Body of pancreas (tissue), 4 donors: Measurements from ENCODE around the gene NCCRP1. TPM values are rescaled to one million over a fixed set of nuclear protein-coding genes. Genes with fewer than 3 reads are reported as not detected.

Experiments
- ATAC-seq: fragments of 150-250 bp; one replicate; pipeline ENCODE4 v1.9.1; 2016
- DNase-seq, 4 donors: peaks; one replicate each; pipeline ENCODE4 v3.0.0-alpha.2; 2019
- H3K27ac ChIP-seq, 4 donors: fragments of 200-600 bp; sonication (generic); 1 replicate in 3 of 4; 2 replicates in 1 of 4; pipeline versions ENCODE4 v1.5.1 to v1.6.1; 2016 to 2019; ENCODE audit warnings: mild to moderate bottlenecking in 1 of 4, mixed read lengths in 1 of 4, moderate library complexity in 1 of 4
- H3K27me3 ChIP-seq, 2 donors: fragments of 200-600 bp; sonication (generic); one replicate each; pipeline ENCODE4 v1.6.0; 2016; ENCODE audit warnings: mild to moderate bottlenecking in 1 of 2
- H3K36me3 ChIP-seq, 2 donors: fragments of 200-600 bp; sonication (generic); replicated peaks in 1 of 2; 2 replicates each; pipeline ENCODE4 v1.5.1; 2016; ENCODE audit warnings: low read depth in 2 of 2; ENCODE audit not compliant: insufficient read depth in 1 of 2
- H3K4me1 ChIP-seq: fragments of 200-600 bp; sonication (generic); one replicate; pipeline ENCODE4 v1.6.0; 2016
- H3K4me3 ChIP-seq, 2 donors: fragments of 200-600 bp; sonication (generic); 1 replicate in 1 of 2; 2 replicates in 1 of 2; pipeline ENCODE4 v1.5.1; 2016 to 2019
- H3K9me3 ChIP-seq, 3 donors: fragments of 200-600 bp; sonication (generic); 1 replicate in 2 of 3; 2 replicates in 1 of 3; pipeline ENCODE4 v1.5.1; 2016
- CTCF ChIP-seq, 7 experiments: fragments of 450-650 bp in 4 of 7; fragments of 200-600 bp in 3 of 7; sonication (generic) in 3 of 7; IDR thresholded peaks; one replicate each; pipeline ENCODE4 v1.5.1; 2016 to 2019; ENCODE audit warnings: antibody characterized with exemption in 7 of 7
- POLR2A ChIP-seq, 3 donors: fragments of 450-650 bp; IDR thresholded peaks; one replicate each; pipeline ENCODE4 v1.6.1; 2016; ENCODE audit warnings: antibody characterized with exemption in 3 of 3, mild to moderate bottlenecking in 2 of 3
- WGBS, 2 donors: methylation state at CpG; one replicate each; pipeline ENCODE4 v1.1.5; 2017; 5-methylcytosine and 5-hydroxymethylcytosine counted together
- intact Hi-C: fragments of 100-400 bp; cut with DNase I; formaldehyde crosslinking; loops from one replicate; pipeline ENCODE4 v1.15.1; 2023
- total RNA-seq, 2 donors: library from RNA; depleted of rRNA; stranded (reverse); fragments of >200 nt; gene quantifications; one replicate each; pipeline ENCODE4 v1.1.0, GENCODE V29; 2016

The NCCRP1 gene
- total RNA-seq, 2 donors from 2014 or later: 0.66 to 7.8 TPM

- Histone ChIP-seq H3K36me3 (no peaks in the 10 kb centered on the region), H3K27ac (no peak overlapping the region), H3K9me3 (no peaks in the 10 kb centered on the region), H3K27me3 (no peaks in the 10 kb centered on the region), H3K4me1 (peaks cover 7% of the 10 kb centered on the region), H3K4me3 (no peak overlapping the region)
- TF ChIP-seq CTCF (IDR thresholded peaks at IDR 0.05) (peak in 1 of 7 experiments; percentile 16), POLR2A (IDR thresholded peaks at IDR 0.05) (no peak)
- ATAC-seq (no peak), DNase-seq (no peak)
- WGBS, 2 donors: 51 to 53% methylated on average over 4 to 6 of the region's 8 CpGs
- intact Hi-C loops: loop anchor here (5.0 kb wide), 1 partner anchor 65 kb away; no protein-coding TSS in a partner anchor
These were observed 9.2 kb upstream of the NCCRP1 start for GRCh38 chr19:39187552-39187943.

- intact Hi-C loops: loop anchor here (5.0 kb wide), 1 partner anchor 67 kb away; no protein-coding TSS in a partner anchor
- no peak for DNase-seq
- H3K36me3 ChIP-seq: no peaks in the 10 kb centered on the region
- 60 to 62% methylated on average over 6 of the region's 6 CpGs for WGBS, 2 donors
- no peaks in the 10 kb centered on the region for H3K9me3 ChIP-seq
- TF ChIP-seq CTCF (IDR thresholded peaks at IDR 0.05) (no peak), POLR2A (IDR thresholded peaks at IDR 0.05) (no peak)
- no peak overlapping the region for H3K27ac ChIP-seq
- H3K27me3 ChIP-seq: no peaks in the 10 kb centered on the region
- peaks cover 15% of the 10 kb centered on the region for H3K4me1 ChIP-seq
- no peak overlapping the region for H3K4me3 ChIP-seq
- no peak for ATAC-seq
These were observed 7.8 kb upstream of the NCCRP1 start for GRCh38 chr19:39188960-39189359.

GRCh38 chr19:39190768-39191167, 6.0 kb upstream of the NCCRP1 start:
- TF ChIP-seq POLR2A (IDR thresholded peaks at IDR 0.05) (no peak), CTCF (IDR thresholded peaks at IDR 0.05) (no peak)
- intact Hi-C loops: no loop called here
- Histone ChIP-seq H3K36me3 (no peaks in the 10 kb centered on the region), H3K27me3 (no peaks in the 10 kb centered on the region), H3K4me1 (peaks cover 33% of the 10 kb centered on the region), H3K4me3 (no peak overlapping the region), H3K27ac (no peak overlapping the region), H3K9me3 (no peaks in the 10 kb centered on the region)
- ATAC-seq: no peak
- DNase-seq: no peak
- 49 to 51% methylated on average over 11 of the region's 11 CpGs for WGBS, 2 donors

- intact Hi-C loops: no loop called here
- WGBS, 2 donors: 89 to 97% methylated on average over 2 of the region's 2 CpGs
- DNase-seq (no peak), ATAC-seq (no peak)
- H3K4me3 ChIP-seq: no peak overlapping the region
- TF ChIP-seq POLR2A (IDR thresholded peaks at IDR 0.05): no peak
- no peak for TF ChIP-seq CTCF (IDR thresholded peaks at IDR 0.05)
- peak overlapping the region in 1 of 4 donors; percentile 81 for H3K27ac ChIP-seq
- H3K27me3 ChIP-seq: no peaks in the 10 kb centered on the region
- H3K36me3 ChIP-seq: no peaks in the 10 kb centered on the region
- peaks cover 47% of the 10 kb centered on the region for H3K4me1 ChIP-seq
- no peaks in the 10 kb centered on the region for H3K9me3 ChIP-seq
These were observed 3.9 kb upstream of the NCCRP1 start for GRCh38 chr19:39192846-39193245.

GRCh38 chr19:39193803-39194202, 3.0 kb upstream of the NCCRP1 start:
- Histone ChIP-seq H3K4me1 (peaks cover 56% of the 10 kb centered on the region), H3K9me3 (no peaks in the 10 kb centered on the region), H3K4me3 (no peak overlapping the region), H3K36me3 (no peaks in the 10 kb centered on the region), H3K27me3 (no peaks in the 10 kb centered on the region), H3K27ac (peak overlapping the region; percentile 70 to 84 (median 76))
- ATAC-seq: peak; percentile 83
- intact Hi-C loops: no loop called here
- DNase-seq: peak; percentile 78 to 91 (median 86)
- WGBS, 2 donors: 8 to 10% methylated on average over 8 of the region's 8 CpGs
- TF ChIP-seq CTCF (IDR thresholded peaks at IDR 0.05): peak in 1 of 7 experiments; percentile 5
- peak in 1 of 3 donors; percentile 54 for TF ChIP-seq POLR2A (IDR thresholded peaks at IDR 0.05)
